Thoracic aorta (tissue), 2 donors: ENCODE data around the gene UQCRFS1. TPM values are rescaled to one million over a fixed set of nuclear protein-coding genes. Genes with fewer than 3 reads are reported as not detected.
"Not testable (repeated sequence)": the region's sequence is repeated elsewhere in the genome, so short reads cannot be mapped to it uniquely, and the experiment has no call there.

Experiments
- ATAC-seq: fragments of 150-250 bp; one replicate; pipeline ENCODE4 v1.8.0; 2017; ENCODE audit warnings: low read depth; ENCODE audit not compliant: insufficient number of reproducible peaks, low FRiP score
- DNase-seq: peaks from one replicate; pipeline ENCODE4 v3.0.0-alpha.2; 2020; ENCODE audit warnings: low spot score
- H3K27ac ChIP-seq, 2 donors: fragments of 200-600 bp; sonication (generic); 1 replicate in 1 of 2; 2 replicates in 1 of 2; pipeline ENCODE4 v1.5.1; 2016; ENCODE audit warnings: mild to moderate bottlenecking in 2 of 2, moderate library complexity in 2 of 2
- H3K27me3 ChIP-seq: fragments of 200-600 bp; sonication (generic); replicated peaks from 2 replicates; pipeline ENCODE4 v1.6.0; 2016; ENCODE audit warnings: mild to moderate bottlenecking; ENCODE audit not compliant: insufficient read depth
- H3K36me3 ChIP-seq: fragments of 200-600 bp; sonication (generic); one replicate; pipeline ENCODE4 v1.5.1; 2016
- H3K4me1 ChIP-seq, 2 donors: fragments of 200-600 bp; sonication (generic); 1 replicate in 1 of 2; 2 replicates in 1 of 2; pipeline versions ENCODE4 v1.5.1 to v1.6.0; 2016; ENCODE audit warnings: low read depth in 2 of 2, mild to moderate bottlenecking in 1 of 2; ENCODE audit not compliant: control insufficient read depth in 1 of 2
- H3K4me3 ChIP-seq: fragments of 200-600 bp; sonication (generic); 2 replicates; pipeline ENCODE4 v1.5.1; 2016; ENCODE audit warnings: mild to moderate bottlenecking
- H3K9me3 ChIP-seq: fragments of 200-600 bp; sonication (generic); 2 replicates; pipeline ENCODE4 v1.5.1; 2016
- CTCF ChIP-seq: fragments of 200-600 bp; sonication (generic); IDR thresholded peaks from one replicate; pipeline ENCODE4 v1.5.1; 2019; ENCODE audit warnings: antibody characterized with exemption
- total RNA-seq, 2 donors: library from RNA; depleted of rRNA; stranded (reverse); fragments of >200 nt; gene quantifications; one replicate each; pipeline versions ENCODE4 v1.1.0 to v1.2.3, GENCODE V29; 2016

Gene UQCRFS1
- total RNA-seq, 2 donors from 2014 or later = 16.8 to 18.5 TPM

GRCh38 chr19:29259153-29259552 is 46.2 kb upstream of the UQCRFS1 start:
- H3K27me3 ChIP-seq = no peaks in the 10 kb centered on the region
- H3K36me3 ChIP-seq = no peaks in the 10 kb centered on the region
- TF ChIP-seq CTCF = no peak
- no peak overlapping the region for H3K27ac ChIP-seq
- no peak for DNase-seq
- no peak overlapping the region for H3K4me3 ChIP-seq
- H3K4me1 ChIP-seq = no peaks in the 10 kb centered on the region
- ATAC-seq = no peak
- no peaks in the 10 kb centered on the region for H3K9me3 ChIP-seq

GRCh38 chr19:29256516-29256915 is 43.6 kb upstream of the UQCRFS1 start:
- no peak for ATAC-seq
- Histone ChIP-seq H3K27me3 (no peaks in the 10 kb centered on the region), H3K4me3 (no peak overlapping the region), H3K9me3 (no peaks in the 10 kb centered on the region), H3K27ac (no peak overlapping the region), H3K4me1 (no peaks in the 10 kb centered on the region), H3K36me3 (no peaks in the 10 kb centered on the region)
- no peak for DNase-seq
- no peak for TF ChIP-seq CTCF

GRCh38 chr19:29255912-29256311 is 43.0 kb upstream of the UQCRFS1 start:
- DNase-seq (no peak), ATAC-seq (no peak)
- H3K36me3 ChIP-seq = no peaks in the 10 kb centered on the region
- no peaks in the 10 kb centered on the region for H3K9me3 ChIP-seq
- TF ChIP-seq CTCF = no peak
- H3K27me3 ChIP-seq = no peaks in the 10 kb centered on the region
- no peak overlapping the region for H3K27ac ChIP-seq
- H3K4me1 ChIP-seq = no peaks in the 10 kb centered on the region
- no peak overlapping the region for H3K4me3 ChIP-seq

- DNase-seq (no peak), ATAC-seq (no peak)
- TF ChIP-seq CTCF = no peak
- H3K27me3 ChIP-seq = no peaks in the 10 kb centered on the region
- H3K4me1 ChIP-seq = no peaks in the 10 kb centered on the region
- H3K36me3 ChIP-seq = no peaks in the 10 kb centered on the region
- H3K27ac ChIP-seq = no peak overlapping the region
- H3K4me3 ChIP-seq = no peak overlapping the region
- H3K9me3 ChIP-seq = no peaks in the 10 kb centered on the region
Observed at GRCh38 chr19:29255006-29255405, 42.1 kb upstream of the UQCRFS1 start.

GRCh38 chr19:29249798-29250197 is 36.8 kb upstream of the UQCRFS1 start:
- H3K4me1 ChIP-seq, H3K36me3 ChIP-seq, H3K27me3 ChIP-seq, H3K27ac ChIP-seq, H3K4me3 ChIP-seq, DNase-seq, ATAC-seq, H3K9me3 ChIP-seq: not testable (repeated sequence)

- H3K36me3 ChIP-seq = no peaks in the 10 kb centered on the region
- H3K9me3 ChIP-seq = no peaks in the 10 kb centered on the region
- DNase-seq = no peak
- no peak overlapping the region for H3K27ac ChIP-seq
- H3K4me1 ChIP-seq = no peaks in the 10 kb centered on the region
- H3K4me3 ChIP-seq = no peak overlapping the region
- ATAC-seq = no peak
- no peak for TF ChIP-seq CTCF
- no peaks in the 10 kb centered on the region for H3K27me3 ChIP-seq
Observed at GRCh38 chr19:29248332-29248844, 35.4 kb upstream of the UQCRFS1 start.
